ENCODE results near the gene FAM174A.
"Not testable (repeated sequence)": the region's sequence is repeated elsewhere in the genome, so short reads cannot be mapped to it uniquely, and the experiment has no call there.

The FAM174A gene

DNA sequence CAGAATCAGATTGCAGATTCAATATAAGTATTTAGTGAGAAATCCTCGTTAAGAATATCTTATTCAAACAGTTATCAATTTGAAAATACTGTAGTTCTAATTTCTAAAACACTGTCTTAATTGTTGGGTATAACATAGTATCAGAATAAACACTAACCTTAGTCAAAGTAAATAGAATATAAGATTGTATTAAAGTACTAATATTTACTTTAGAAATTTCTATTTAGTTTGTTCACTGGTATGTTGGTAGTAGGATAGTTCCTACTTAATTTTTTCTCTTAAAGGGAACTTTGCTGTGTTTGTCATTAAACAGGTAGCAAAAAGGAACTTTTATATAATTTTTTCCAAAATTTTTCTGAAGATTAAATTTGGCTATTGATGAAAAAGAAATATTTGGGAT lies 42.3 kb downstream of the FAM174A start:
- no peak for DNase-seq

- no peak for DNase-seq
Observed at GRCh38 chr5:100584069-100584468, 48.9 kb downstream of the FAM174A start.

- DNase-seq, result no peak
Observed at GRCh38 chr5:100584889-100585288, 49.7 kb downstream of the FAM174A start.

- DNase-seq, result no peak
Observed at GRCh38 chr5:100590867-100591266, 55.7 kb downstream of the FAM174A start.

- DNase-seq, result peak; percentile 88
Observed at GRCh38 chr5:100595152-100595811, 60.1 kb downstream of the FAM174A start.

GRCh38 chr5:100595812-100596173 lies 60.6 kb downstream of the FAM174A start:
- no peak for DNase-seq

GRCh38 chr5:100598446-100598845 lies 63.3 kb downstream of the FAM174A start:
- DNase-seq, result no peak

- DNase-seq, result no peak
Observed at GRCh38 chr5:100600298-100600994, 65.3 kb downstream of the FAM174A start.

DNA sequence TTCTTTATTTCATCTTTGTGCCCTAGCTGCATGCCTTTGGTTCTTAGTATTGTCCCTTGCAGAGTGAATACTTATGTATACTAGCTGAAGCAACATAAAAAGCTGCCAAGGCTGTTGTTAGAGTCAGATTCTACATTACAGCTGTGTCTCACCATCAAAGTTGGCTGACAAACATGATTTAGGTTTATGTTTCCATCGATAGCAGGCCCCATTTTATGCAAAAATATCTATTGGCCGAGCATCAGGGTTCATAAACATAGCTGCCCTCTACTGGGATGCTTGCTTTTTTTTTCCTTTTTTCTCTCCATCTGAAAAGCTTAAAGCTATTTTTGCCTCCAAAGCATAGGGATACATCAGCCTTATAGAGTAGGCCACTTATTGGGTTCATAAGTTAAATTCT lies 68.0 kb downstream of the FAM174A start:
- DNase-seq, result no peak

DNA sequence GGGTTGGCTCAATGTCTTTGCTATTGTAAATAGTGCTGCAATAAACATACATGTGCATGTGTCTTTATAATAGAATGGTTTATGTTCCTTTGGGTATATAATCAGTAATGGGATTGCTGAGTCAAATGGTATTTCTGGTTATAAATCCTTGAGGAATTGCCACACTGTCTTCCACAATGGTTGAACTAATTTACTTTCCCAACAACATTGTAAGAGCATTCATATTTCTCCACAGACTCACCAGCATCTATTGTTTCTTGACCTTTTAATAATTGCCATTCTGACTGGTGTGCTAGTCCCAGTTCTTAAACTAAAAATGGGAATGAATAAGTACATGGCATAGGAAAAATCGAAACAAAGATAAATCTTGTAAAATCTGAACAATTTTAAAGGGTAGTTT lies 68.8 kb downstream of the FAM174A start:
- DNase-seq, result not testable (repeated sequence)

DNA sequence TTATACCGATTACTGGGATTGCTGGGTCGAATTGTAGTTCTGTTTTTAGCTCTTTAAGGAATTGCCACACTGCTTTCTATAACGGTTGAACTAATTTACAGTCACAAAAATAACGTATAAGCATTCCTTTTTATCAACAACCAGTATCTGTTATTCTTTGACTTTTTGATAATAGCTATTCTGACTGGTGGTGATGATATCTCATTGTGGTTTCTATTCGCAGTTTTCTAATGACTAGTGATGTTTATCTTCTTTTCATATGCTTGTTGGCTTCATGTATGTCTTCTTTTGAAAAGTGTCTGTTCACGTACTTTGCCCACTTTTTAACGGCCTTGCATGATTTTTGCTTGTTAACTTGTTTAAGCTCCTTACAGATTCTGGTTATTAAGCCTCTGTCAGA lies 74.4 kb downstream of the FAM174A start:
- DNase-seq, result no peak

DNA sequence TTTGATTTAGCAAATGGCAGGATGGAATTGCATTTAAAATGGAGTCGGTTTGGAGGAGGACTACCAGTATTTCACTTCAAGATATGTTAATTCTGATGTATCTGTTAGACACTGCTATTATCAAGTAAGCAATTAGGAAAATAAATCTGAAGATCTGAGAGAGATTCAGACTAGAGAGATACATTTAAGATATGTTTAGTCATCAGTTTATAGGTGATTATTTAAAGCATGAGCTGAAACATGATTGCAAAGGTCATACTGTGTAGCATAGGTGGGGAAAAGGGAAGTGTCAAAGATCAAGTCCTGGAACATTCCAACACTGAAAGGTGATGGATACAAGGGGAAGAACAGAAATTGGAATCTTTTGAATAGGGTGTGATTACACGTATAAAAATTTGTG lies 79.1 kb downstream of the FAM174A start:
- no peak for DNase-seq

DNA sequence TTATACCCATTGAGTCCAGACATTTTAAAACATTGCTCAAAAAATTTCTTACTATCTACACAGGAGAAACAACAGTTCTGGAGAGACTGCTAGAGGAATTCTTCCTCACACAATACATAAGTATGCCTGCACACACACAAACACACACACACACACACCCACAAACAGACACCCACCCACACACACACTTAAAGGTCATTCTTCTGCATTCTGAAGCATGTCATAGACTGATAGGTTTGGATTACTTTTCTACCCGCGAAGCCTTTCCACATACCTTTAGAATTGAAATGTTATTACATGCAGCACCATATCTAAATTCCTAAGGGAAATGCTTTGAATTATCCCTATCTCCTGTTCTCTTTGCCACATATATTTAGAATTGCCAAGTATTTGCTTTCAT lies 80.2 kb downstream of the FAM174A start:
- no peak for DNase-seq

- DNase-seq, result no peak
Observed at GRCh38 chr5:100616291-100616690, 81.1 kb downstream of the FAM174A start.

DNA sequence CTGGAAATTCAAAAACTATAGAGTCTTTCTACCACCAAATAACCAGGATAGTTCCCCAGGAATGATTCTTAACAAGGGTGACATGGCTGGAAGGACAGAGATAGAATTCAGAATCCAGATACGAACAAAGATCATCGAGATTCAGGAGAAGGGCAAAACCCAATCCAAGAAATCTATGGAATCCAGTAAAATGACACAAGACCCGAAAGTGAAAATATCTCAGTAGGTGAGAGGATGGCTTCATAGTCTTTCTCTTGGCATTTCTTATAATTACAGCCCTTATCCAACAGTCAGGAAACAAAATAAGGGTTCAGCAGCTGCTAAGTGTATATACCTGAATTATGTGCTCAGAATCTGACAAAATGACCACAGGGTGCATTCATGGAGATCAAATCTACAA lies 81.8 kb downstream of the FAM174A start:
- DNase-seq, result no peak

- no peak for DNase-seq
Observed at GRCh38 chr5:100623719-100624118, 88.5 kb downstream of the FAM174A start.

DNA sequence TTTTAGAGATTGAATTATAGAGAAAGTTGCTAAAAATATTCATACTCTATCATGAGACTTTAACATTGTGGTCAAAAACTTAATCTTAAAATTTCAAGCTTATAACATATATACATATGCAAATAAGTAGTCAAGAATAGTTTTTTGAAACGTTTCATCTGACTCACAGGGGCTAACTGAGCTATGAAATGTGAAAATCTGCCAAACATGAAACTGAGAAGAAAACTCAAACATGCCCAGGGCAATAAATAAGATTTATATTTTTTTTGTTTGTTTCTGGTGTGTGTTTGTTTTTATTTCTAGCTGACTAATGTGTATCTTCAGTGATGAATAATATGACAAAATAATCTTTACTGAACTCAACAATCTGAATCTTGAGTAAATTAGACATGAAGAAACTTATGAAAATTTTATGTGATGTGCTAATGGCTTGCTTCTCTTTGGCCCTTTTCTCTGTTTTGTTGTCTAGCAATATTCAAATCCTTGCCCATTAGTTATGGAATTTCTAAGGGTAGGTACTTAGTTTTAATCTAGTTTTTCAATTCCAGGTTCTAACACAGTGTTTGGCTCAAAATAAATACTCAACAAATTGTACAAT lies 99.9 kb downstream of the FAM174A start:
- DNase-seq, result no peak
